CD4-positive, alpha-beta T cell (primary cell): ENCODE results near the gene CREG1. TPM values are rescaled to one million over a fixed set of nuclear protein-coding genes. Genes with fewer than 3 reads are reported as not detected.

Source experiments
- ATAC-seq: fragments of 200-7000 bp; cut with Tn5 transposase; one replicate; pipeline ENCODE4 v1.10.0; 2022; ENCODE audit warnings: mild to moderate bottlenecking; ENCODE audit not compliant: poor library complexity
- CTCF ChIA-PET: fragments of 350-600 bp; sonication (Branson Sonifier 250); formaldehyde crosslinking; loops from one replicate; lab custom pipeline; 2021; ENCODE audit warnings: antibody characterized with exemption, inconsistent platforms; lab: Charles Lee
- POLR2A ChIA-PET: fragments of 350-600 bp; sonication (Branson Sonifier 250); formaldehyde crosslinking; loops from one replicate; lab custom pipeline; 2021; ENCODE audit warnings: antibody characterized with exemption, inconsistent platforms; lab: Charles Lee
- DNase-seq, 14 experiments: peaks; one replicate each; pipeline ENCODE4 v3.0.0-alpha.2; 2013 to 2020; ENCODE audit warnings: mixed read lengths in 2 of 14
- H3K27ac ChIP-seq, 2 donors: one replicate each; pipeline versions ENCODE4 v1.5.1 to v1.7.0; 2013; ENCODE audit warnings: low read length in 2 of 2, low read depth in 1 of 2, mild to moderate bottlenecking in 1 of 2
- H3K27me3 ChIP-seq, 2 experiments: 1 replicate in 1 of 2; 2 replicates in 1 of 2; pipeline versions ENCODE4 v1.6.1 to v1.7.0; 2013; ENCODE audit warnings: low read length in 2 of 2, control low read depth in 1 of 2, mild to moderate bottlenecking in 1 of 2, moderate library complexity in 1 of 2; ENCODE audit not compliant: insufficient read depth in 2 of 2, control insufficient read depth in 1 of 2
- H3K36me3 ChIP-seq: one replicate; pipeline ENCODE4 v1.6.1; 2013; ENCODE audit warnings: low read length, control low read depth; ENCODE audit not compliant: insufficient read depth
- H3K4me1 ChIP-seq: one replicate; pipeline ENCODE4 v1.6.1; 2013; ENCODE audit warnings: low read length, control low read depth; ENCODE audit not compliant: insufficient read depth
- H3K4me3 ChIP-seq: one replicate; pipeline ENCODE4 v1.5.1; 2013; ENCODE audit warnings: mild to moderate bottlenecking, low read length, moderate library complexity
- H3K9me3 ChIP-seq, 2 experiments: 1 replicate in 1 of 2; 2 replicates in 1 of 2; pipeline versions ENCODE4 v1.6.1 to v1.7.0; 2013; ENCODE audit warnings: low read length in 2 of 2, mild to moderate bottlenecking in 2 of 2, control low read depth in 1 of 2, moderate library complexity in 1 of 2; ENCODE audit not compliant: control insufficient read depth in 1 of 2, insufficient read depth in 1 of 2
- H3K27ac Mint-ChIP-seq: one replicate; pipeline ENCODE4 v1.8.0; 2020; ENCODE audit warnings: mixed read lengths
- H3K27me3 Mint-ChIP-seq: one replicate; pipeline ENCODE4 v1.8.0; 2021; ENCODE audit warnings: mixed read lengths
- H3K36me3 Mint-ChIP-seq: one replicate; pipeline ENCODE4 v1.8.0; 2021; ENCODE audit warnings: low read depth, mixed read lengths
- H3K4me1 Mint-ChIP-seq: one replicate; pipeline ENCODE4 v1.8.0; 2021; ENCODE audit warnings: low read depth, mixed read lengths
- H3K4me3 Mint-ChIP-seq: one replicate; pipeline ENCODE4 v1.8.0; 2020; ENCODE audit warnings: mild to moderate bottlenecking, mixed read lengths
- H3K9me3 Mint-ChIP-seq: one replicate; pipeline ENCODE4 v1.8.0; 2020; ENCODE audit warnings: mixed read lengths
- intact Hi-C, 2 experiments: fragments of 100-400 bp; cut with DNase I in 1 of 2; cut with micrococcal nuclease in 1 of 2; formaldehyde crosslinking; loops; one replicate each; pipeline versions ENCODE4 v1.15.1 to v1.9.0; 2023 to 2025; cut with DNase I, micrococcal nuclease
- total RNA-seq, 174 experiments: library from RNA in 2 of 174; stranded (reverse) in 2 of 174; gene quantifications; one replicate each; pipeline ENCODE4 v1.2.3 and lab custom pipeline; 2021 to 2026
- TF ChIP-seq, protein P1 (sequence below): fragments of 200-600 bp; IDR thresholded peaks from one replicate; pipeline ENCODE4 v1.8.0; 2022; ENCODE audit warnings: antibody characterized with exemption, mild to moderate bottlenecking

CREG1 gene
- total RNA-seq, 2 experiments from 2014 or later: 10.7 to 11.2 TPM

- Mint-ChIP-seq H3K27ac (peak overlapping the region; percentile 100), H3K4me1 (peaks cover 91% of the 10 kb centered on the region), H3K36me3 (peaks cover 91% of the 10 kb centered on the region), H3K4me3 (peak overlapping the region; percentile 99), H3K27me3 (no peaks in the 10 kb centered on the region), H3K9me3 (no peaks in the 10 kb centered on the region)
- H3K36me3 ChIP-seq: peaks cover 44% of the 10 kb centered on the region
- CTCF ChIA-PET: interaction anchor here (0.8 to 5.3 kb wide), 8 partner anchors 10 to 76 kb away, joined by 3 to 32 read pairs (median 4); no protein-coding TSS in a partner anchor
- no peaks in the 10 kb centered on the region for H3K9me3 ChIP-seq
- DNase-seq (peak in 4 of 14 experiments; percentile 52 to 63 (median 62)), ATAC-seq (no peak)
- H3K4me3 ChIP-seq: peak overlapping the region; percentile 89
- TF ChIP-seq, protein P1, sequence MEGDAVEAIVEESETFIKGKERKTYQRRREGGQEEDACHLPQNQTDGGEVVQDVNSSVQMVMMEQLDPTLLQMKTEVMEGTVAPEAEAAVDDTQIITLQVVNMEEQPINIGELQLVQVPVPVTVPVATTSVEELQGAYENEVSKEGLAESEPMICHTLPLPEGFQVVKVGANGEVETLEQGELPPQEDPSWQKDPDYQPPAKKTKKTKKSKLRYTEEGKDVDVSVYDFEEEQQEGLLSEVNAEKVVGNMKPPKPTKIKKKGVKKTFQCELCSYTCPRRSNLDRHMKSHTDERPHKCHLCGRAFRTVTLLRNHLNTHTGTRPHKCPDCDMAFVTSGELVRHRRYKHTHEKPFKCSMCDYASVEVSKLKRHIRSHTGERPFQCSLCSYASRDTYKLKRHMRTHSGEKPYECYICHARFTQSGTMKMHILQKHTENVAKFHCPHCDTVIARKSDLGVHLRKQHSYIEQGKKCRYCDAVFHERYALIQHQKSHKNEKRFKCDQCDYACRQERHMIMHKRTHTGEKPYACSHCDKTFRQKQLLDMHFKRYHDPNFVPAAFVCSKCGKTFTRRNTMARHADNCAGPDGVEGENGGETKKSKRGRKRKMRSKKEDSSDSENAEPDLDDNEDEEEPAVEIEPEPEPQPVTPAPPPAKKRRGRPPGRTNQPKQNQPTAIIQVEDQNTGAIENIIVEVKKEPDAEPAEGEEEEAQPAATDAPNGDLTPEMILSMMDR: no peak
- H3K27ac ChIP-seq: peak overlapping the region; percentile 91 to 96
- intact Hi-C loops: loop anchor here in 1 of 2 experiments (2.0 kb wide), 1 partner anchor 31 kb away; no protein-coding TSS in a partner anchor
- H3K4me1 ChIP-seq: peaks cover 58% of the 10 kb centered on the region
- POLR2A ChIA-PET: interaction anchor here (1.0 to 8.0 kb wide), 15 partner anchors 8 to 293 kb away, joined by 4 to 203 read pairs (median 37); partner anchors contain the start of genes CREG1 and POU2F1
- H3K27me3 ChIP-seq: no peaks in the 10 kb centered on the region
Measured at GRCh38 chr1:167514288-167514687, 39.3 kb downstream of the CREG1 start.

DNA sequence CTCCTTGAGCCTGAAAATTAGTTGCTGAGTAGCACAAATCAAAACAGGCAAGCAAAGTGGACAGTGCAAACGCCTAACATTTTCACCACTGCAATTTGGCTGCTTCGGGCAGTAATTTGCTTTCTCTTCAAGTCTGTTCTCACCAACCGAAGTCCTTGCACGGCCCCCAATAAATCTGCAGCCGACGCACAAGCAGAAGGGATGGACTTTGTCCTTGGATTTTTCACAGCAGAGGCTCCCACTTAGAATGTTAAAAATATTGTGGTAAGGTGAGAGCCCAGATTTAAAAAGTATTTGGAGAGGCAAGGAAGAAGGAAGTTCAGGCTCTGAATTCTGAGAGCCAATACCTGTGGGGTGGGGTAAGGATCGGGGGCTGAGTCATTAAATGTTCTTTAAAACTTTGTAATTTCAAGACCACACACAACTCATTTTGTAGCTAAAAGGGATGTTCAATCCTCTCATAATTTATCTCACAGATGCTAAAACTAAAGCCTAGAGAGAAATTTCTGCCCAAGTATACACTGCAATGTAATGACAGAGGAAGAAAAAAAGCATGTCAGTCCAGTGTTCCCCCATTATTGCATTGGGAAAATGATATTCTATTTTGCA lies 41.4 kb downstream of the CREG1 start:
- Histone ChIP-seq H3K27ac (peak overlapping the region; percentile 37 to 72), H3K4me1 (peaks cover 75% of the 10 kb centered on the region)
- intact Hi-C loops: loop anchor here in 1 of 2 experiments (2.0 kb wide), 1 partner anchor 13 kb away; no protein-coding TSS in a partner anchor

DNA sequence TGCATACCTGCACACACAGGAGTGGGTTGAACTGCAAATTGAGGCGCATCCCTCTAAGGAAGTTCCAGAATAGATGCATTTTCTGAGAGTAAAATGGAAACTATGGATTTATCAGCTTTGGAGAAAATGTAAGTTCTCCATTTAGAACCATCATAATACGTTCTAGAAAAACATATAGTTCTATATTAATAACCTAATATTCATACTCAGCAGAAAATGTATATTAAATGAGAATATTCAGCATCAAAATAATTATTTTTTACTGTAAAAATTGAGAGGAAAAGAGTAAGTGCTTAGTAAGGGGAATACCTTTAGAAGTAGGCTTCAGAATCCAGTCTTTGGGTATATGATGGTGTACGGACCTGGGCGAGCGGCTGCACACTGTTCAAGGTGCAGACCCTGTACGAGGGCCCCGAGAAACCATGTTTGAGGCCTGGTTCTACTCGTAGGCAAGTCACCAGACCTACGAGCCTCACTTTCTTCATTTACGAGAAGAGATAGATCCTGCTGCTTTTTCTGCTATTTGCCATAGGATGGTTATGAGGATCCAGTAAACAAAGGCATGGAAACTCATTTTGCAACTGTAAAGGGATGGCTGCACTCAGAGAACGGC lies 42.1 kb downstream of the CREG1 start:
- peaks cover 90% of the 10 kb centered on the region for H3K4me1 Mint-ChIP-seq
- intact Hi-C loops: no loop called here
- no peak for ATAC-seq
- H3K27me3 ChIP-seq: no peaks in the 10 kb centered on the region
- peak in 1 of 14 experiments; percentile 25 for DNase-seq
- H3K4me1 ChIP-seq: peaks cover 82% of the 10 kb centered on the region
- TF ChIP-seq, protein P1: no peak
- CTCF ChIA-PET: interaction anchor here (1.3 to 1.6 kb wide), 3 partner anchors 10 to 55 kb away, joined by 3 to 5 read pairs (median 3); no protein-coding TSS in a partner anchor
- peaks cover 65% of the 10 kb centered on the region for H3K36me3 ChIP-seq
- peaks cover 95% of the 10 kb centered on the region for H3K36me3 Mint-ChIP-seq
- POLR2A ChIA-PET: interaction anchor here (0.8 to 5.8 kb wide), 3 partner anchors 15 to 56 kb away, joined by 3 to 45 read pairs (median 5); no protein-coding TSS in a partner anchor
- H3K27ac ChIP-seq: peak overlapping the region; percentile 37 to 72
- H3K9me3 ChIP-seq: no peaks in the 10 kb centered on the region
- peak overlapping the region; percentile 87 for H3K4me3 Mint-ChIP-seq
- peak overlapping the region; percentile 89 for H3K4me3 ChIP-seq
- H3K27me3 Mint-ChIP-seq: no peaks in the 10 kb centered on the region
- no peaks in the 10 kb centered on the region for H3K9me3 Mint-ChIP-seq
- H3K27ac Mint-ChIP-seq: peak overlapping the region; percentile 100

More for the DNA sequence above, 41.4 kb downstream of the CREG1 start:
- Histone ChIP-seq H3K9me3 (no peaks in the 10 kb centered on the region), H3K4me3 (peak overlapping the region; percentile 89), H3K27me3 (no peaks in the 10 kb centered on the region), H3K36me3 (peaks cover 62% of the 10 kb centered on the region)
- ChIA-PET CTCF (no interaction called here), POLR2A (interaction anchor here (0.7 to 5.8 kb wide), 4 partner anchors 20 to 403 kb away, joined by 3 to 45 read pairs (median 4); no protein-coding TSS in a partner anchor)
- Mint-ChIP-seq H3K4me3 (peak overlapping the region; percentile 87), H3K27ac (peak overlapping the region; percentile 100), H3K36me3 (peaks cover 96% of the 10 kb centered on the region), H3K4me1 (peaks cover 94% of the 10 kb centered on the region), H3K9me3 (no peaks in the 10 kb centered on the region), H3K27me3 (no peaks in the 10 kb centered on the region)
- DNase-seq: peak in 1 of 14 experiments; percentile 40
- no peak for ATAC-seq
- TF ChIP-seq, protein P1: no peak
